NCI-H2081 (cell line): ENCODE results near the gene OR51B5.
"Not testable (repeated sequence)": the region's sequence is repeated elsewhere in the genome, so short reads cannot be mapped to it uniquely, and the experiment has no call there.

Experiments
- DNase-seq, 2 experiments: peaks; one replicate each; lab custom pipeline; 2025; lab: John Stamatoyannopoulos, UW

Gene OR51B5, protein sequence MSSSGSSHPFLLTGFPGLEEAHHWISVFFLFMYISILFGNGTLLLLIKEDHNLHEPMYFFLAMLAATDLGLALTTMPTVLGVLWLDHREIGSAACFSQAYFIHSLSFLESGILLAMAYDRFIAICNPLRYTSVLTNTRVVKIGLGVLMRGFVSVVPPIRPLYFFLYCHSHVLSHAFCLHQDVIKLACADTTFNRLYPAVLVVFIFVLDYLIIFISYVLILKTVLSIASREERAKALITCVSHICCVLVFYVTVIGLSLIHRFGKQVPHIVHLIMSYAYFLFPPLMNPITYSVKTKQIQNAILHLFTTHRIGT

DNA sequence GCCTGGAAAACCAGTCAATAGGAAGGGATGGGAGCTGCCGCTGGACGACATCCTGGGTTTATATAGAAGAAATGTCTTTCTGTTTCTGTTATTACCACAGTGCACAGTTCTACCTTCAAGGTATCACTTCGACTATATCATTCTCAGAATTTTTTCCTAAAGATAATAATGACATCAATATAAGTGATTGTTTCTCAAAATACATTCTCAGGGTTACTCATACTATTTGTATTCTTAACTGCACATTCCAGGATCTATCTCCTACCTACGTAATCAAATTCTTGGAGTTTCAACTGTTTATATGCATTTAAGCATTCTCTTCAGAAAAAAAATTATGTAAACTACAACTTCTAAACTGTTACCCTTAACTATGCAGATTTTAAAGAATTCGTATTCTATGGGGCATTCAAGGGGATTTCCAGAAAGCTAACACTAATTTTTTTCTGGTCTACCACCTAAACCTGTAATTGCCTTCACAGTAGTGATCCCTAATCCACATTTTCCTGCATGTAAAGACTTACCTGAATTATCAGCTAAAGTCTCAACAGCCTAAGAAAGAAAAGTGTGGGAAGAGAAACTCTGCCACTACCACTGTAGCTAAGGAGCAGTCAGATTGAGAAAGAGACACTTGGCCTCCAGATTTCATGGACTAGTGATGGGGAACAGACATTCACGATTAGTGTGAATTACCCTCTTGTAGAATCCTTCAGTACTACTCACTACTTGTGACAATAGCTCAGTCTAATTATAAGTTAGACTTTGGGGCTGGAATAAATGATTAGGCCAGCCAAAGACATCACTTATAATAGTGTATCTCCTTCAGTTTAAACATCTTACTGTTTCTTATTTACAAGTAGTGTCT lies at the start of gene OR51B5:
TSS of gene OR51B5 (minus strand) at position 51 of the 862 bp plus-strand sequence. CDS start at position 51, 0 bp downstream.
- no peak for DNase-seq

DNA sequence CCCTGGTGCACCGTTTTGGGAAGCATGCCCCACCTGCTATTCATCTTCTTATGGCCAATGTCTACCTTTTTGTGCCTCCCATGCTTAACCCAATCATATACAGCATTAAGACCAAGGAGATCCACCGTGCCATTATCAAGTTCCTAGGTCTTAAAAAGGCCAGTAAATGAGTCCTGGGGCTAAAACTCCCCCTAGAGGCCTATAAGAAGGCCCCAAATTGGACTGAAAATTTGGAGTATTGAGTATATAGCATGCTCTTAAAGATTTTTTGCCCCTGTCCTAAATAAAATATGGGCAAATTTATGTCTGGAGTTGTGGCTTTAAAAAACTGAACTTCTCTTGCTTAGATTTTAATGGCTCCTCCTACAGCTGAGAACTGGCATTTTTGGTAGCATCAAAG lies 46.9 kb upstream of the OR51B5 start:
- no peak for DNase-seq

DNA sequence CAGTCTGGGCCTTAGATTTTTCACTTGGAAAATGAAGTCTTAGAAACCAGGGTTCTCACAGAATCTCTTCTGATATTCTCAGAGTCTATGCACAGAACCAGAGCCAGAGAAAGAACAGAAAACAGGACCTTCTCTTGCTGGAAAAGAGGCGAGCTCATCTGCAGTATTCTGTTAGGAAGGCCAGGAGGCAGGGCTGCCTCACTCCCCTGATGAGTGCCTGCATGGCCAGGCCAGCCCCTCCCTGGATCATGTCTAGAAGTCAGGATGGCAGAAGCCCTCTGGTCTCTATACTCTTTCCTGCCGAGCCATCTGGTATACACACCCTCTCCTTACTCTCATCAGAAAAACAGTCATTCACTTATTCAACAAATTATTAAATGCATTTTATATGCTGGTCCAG lies 41.0 kb upstream of the OR51B5 start:
- DNase-seq = no peak

DNA sequence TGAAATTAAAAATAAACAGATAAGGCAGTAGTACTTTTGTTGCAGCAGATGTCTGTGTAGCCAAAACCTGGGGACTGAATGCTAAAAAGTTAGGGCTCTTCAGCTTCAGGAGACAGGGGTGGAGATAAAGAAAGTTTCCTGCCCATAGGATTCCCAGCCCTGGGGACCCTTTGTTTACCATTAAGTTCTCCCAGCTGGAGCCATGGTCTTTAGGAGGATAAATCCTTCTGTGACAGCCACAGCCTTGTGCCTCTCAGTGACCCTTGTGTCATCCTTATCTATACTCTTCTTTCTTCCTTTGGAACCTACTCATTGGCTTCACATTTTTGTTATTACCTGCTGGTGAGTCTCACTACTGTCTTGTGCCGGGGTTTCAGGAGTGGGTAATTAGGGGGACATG lies 40.3 kb upstream of the OR51B5 start, which contains the start of gene OR51M1:
TSS of gene OR51M1 (plus strand) at position 237 of the 400 bp plus-strand sequence. CDS start 5,587 bp downstream, outside the sequence.
- no peak for DNase-seq

DNA sequence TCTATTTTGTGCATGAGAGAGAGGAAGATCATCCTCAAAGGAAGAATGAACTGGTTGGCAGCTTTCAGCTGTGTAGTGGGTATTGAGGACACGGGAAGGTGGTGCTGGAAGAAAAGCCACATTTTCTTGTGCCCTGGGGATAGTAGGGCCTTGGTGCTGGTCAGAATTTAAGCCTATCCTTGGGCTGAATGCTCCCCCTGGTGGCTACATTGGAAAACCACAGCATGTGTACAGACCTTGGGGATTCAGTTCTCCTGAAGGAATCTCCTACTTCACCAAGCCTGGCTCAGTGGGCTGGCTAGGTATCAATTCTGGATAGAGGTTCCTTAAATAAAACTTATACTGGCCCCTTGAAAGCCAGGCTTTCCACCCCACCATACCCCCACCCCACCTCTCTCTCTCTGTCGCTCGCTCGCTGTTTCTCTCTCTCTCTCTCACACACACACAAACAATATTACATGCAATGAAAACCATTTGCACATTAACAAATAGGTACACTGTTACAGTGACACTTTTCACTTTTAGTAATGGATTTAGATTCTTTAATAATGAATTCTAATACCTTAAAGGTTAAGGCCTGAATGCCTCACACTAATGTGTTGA lies 37.5 kb upstream of the OR51B5 start:
- peak; percentile 47 to 48 for DNase-seq

DNA sequence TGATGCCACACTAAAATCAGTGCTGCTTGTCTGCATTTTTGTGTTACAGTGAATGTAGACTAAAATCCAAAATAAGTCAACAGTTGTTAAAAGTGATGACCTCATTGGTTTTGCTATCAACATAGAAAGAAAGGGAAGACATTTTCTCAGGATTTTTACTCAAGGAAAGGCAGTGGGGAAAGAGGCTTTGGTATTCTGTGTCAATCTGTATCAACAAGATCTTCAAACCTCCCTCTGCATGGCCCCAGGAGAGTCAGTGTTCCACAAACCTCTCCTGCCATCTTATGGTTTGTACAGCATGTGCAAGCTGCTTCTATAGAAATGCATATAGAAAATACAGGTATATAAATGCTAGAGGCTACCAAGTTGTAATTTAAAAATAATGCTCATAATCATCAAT lies 26.5 kb upstream of the OR51B5 start:
- peak; percentile 3 for DNase-seq

DNA sequence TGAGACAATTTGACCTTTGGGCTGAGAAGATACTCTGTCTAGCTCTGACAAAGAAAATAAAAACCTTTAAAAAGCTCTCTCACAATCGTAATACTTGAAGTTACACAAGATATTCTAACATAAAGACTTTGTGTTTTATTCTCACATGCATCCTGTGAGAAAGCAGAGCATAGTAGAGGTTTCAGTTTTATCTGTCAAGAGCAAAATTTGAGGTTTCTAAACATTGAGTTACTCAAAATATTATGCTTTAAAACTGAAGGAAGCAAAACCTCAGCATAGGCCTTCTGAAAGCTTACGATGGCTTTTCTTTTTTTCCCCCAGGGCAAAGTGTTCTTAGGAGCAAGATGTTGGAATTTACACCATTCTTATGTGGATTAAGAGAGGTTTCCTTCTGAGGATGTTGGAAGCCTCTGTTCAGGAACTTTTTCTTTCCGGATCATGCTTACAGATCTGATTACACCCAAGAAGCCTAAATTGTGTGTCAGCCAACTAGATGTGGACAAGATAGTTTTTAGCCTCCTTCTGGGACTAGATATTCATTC lies 25.2 kb upstream of the OR51B5 start:
- DNase-seq = no peak

DNA sequence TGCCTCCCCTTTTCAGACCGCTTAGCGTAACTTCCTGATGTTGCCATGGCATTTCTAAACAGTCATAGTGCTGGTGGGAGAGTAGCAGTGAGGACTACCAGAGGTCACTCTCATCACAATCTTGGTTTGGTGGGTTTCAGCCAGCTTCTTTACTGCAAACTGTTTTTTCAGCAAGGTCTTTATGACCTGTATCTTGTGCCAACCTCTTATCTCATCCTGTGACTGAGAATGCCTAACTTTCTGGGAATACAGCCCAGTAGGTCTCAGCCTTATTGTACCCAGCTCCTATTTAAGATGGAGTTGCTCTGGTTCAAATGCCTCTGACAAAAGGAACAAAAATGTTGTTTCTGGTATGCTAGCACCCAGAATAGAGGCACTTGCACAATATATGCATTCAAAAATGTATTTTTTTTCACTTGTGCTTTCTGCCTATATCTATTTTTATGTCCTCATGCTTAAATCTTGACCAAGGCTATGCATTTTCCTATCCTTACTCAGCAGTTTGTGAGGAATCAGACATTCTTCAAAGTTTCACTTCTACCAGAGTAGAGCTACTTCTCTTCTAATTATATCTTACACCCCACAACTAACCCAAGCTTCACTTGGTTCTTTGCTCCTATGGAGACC lies 24.2 kb upstream of the OR51B5 start:
- no peak for DNase-seq

DNA sequence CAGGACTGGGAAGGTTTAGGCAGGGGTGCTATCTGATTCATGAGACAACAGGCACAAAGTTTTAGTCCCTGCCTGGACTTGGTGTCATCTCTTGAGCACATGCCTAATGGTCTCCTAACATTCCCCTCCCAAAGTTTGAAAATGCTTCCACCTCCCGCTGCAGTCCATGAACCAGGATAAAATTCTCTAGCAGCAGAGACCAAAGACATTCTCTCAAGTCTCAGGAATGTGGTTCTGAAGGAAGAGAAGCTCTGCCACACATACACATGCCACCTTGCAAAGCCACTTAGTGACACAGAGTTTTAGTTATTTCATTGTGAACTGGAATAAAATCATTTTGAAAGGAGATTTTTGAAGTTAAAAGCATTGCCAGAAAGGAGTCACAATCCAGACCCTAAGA lies 23.5 kb upstream of the OR51B5 start:
- no peak for DNase-seq

DNA sequence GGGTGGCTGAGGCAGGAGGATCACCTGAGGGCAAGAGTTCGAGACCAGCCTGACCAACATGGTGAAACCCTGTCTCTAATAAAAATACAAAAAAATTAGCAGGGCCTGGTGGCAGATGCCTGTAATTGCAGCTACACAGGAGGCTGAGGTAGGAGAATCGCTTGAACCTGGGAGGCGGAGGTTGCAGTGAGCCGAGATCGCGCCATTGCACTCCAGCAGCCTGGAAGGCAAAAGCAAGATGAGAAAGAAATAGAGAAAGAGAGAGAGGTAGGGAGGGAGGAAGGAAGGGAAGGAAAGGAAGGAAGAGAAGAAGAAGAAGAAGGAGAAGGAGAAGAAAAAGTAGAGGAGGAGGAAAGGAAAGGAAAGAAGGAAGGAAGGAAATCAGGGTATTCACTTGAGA lies 23.0 kb upstream of the OR51B5 start:
- not testable (repeated sequence) for DNase-seq

DNA sequence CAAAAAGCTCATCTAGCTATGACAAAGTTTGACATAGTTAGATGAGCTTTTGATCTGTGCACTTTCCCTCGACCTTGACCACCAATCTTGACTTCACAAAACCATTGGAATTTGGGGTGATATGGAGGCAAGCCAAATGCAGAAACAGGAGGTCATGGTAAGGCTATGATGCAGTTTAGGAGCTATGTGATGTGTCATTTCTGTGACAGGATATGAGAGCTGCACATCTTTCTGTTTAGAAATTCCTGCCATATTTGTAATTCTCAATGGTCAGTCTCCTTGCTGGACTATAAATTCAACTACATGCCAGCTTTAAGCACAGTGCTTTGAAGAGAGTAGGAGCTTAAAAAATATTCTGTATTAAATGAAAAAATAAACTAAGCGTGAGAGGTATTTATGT lies 20.9 kb upstream of the OR51B5 start:
- no peak for DNase-seq

DNA sequence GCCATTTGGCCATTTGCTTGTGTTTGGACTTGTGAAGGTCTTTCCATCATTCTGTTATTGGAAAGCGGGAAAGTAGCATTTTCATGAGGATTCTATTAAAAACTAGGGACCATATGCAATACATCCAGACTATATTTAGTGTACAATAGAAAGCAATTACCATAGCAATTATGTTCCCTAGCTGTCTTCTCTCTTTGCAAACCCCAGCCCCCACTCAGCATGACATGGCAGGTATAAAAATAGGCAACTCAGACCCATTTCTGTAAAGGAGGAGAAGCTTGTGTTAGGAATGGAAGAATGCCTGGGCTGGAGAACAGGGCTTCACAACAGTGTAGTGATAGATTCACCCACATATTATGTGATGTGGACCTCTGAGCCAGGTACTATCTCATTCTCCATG lies 20.4 kb upstream of the OR51B5 start:
- no peak for DNase-seq

DNA sequence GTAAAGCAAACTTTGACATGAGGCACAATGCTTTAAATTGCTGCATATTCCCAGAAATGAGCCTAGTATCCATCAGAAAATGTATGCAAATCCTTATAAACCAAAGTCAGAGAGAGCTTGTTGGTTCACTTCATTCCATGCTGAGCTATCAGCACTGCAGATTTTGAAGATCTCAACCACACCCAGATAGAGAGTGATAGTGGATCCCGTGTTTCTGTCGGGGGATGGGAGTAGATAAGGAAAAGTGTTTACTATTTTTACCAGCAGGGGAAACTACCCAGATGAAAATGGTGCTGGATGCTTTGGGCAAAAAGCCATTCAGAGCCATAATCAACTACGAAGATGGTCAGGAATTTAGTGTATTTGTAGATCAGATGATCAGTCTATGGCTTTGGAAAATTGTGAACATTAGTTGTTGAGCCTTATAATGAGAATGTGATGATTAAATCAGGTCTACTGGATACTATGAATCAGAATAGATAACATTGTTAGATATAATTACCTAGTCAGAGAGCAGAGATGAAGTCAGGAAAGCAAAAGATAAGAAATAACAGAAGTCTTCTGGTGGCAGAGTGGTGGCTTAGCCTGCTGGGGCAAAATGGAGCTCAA lies 18.8 kb upstream of the OR51B5 start:
- DNase-seq = no peak

DNA sequence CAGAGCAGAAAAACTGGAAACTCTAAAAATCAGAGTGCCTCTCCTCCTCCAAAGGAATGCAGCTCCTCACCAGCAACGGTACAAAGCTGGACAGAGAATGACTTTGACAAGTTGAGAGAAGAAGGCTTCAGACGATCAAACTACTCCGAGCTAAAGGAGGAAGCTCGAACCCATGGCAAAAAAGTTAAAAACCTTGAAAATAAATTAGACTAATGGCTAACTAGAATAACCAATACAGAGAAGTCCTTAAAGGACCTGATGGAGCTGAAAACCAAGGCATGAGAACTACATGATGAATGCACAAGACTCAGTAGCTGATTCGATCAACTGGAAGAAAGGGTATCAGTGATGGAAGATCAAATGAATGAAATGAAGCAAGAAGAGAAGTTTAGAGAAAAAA lies 12.7 kb upstream of the OR51B5 start:
- DNase-seq = not testable (repeated sequence)

DNA sequence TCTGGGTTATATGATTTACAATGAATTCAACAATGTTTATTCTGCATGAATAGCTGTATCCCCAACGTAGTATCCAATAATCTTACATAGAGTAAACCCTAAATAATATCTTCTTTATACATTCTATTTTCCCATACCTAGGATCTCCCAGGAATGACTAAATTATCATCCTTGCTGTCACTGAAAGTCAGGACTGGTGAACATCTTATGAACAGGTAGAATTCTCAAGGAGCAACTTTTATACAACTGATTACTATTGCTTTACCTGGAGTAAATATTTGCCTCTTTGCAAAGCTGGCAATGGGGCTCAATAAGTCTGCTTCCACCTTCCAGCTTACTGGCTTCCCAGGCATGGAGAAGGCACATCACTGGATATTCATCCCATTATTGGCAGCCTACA lies 7.9 kb upstream of the OR51B5 start, which contains the start of gene OR51B6:
TSS of gene OR51B6 (plus strand) at position 301 of the 400 bp plus-strand sequence. CDS start at position 301, 0 bp downstream.
- no peak for DNase-seq

DNA sequence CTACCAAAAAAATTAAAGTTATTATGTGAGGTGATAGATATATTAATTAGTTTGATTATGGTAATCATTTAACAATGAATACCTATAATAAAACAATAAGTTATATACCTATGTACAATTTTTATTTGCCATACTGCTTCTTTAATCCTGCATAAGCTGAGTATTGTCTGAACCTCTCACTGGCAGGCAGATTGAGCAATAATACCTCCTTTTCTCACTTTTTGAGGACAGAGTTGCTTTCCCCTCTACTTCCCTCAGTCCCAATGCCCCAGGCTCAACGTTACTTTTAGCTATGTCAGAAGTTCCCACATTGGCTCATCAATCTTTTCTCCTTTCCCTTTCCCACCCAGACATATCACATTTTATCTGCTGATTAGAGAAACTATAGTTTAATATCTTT lies 6.2 kb upstream of the OR51B5 start:
- no peak for DNase-seq

DNA sequence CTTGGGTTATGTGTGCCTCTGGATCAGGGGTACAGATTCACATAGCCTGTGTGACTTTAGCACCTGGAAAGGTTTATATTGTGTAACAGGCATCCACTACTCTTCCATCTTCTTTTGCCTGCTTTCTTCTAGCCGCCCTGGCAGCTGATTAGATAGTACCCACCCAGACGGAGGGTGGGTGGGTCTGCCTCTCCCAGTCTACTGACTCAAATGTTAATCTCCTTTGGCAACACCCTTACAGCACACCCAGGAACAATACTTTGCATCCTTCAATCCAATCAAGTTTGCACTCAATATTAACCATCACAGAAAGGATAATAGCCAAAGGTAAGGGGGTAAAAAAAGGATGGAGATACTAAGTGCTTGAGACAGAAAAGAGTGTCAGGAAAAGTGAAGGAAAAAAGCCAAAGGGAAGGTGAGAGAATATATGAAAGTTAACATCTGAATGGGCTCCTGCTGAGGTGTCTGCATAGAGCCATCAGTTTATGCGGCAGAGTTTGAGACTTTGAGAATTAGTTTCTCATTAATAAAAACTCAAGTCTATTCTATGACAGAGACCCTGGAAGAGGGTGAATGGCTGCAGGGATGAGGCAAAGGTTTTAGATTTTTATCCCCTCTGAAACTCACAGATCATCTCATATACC lies 5.3 kb upstream of the OR51B5 start:
- no peak for DNase-seq

DNA sequence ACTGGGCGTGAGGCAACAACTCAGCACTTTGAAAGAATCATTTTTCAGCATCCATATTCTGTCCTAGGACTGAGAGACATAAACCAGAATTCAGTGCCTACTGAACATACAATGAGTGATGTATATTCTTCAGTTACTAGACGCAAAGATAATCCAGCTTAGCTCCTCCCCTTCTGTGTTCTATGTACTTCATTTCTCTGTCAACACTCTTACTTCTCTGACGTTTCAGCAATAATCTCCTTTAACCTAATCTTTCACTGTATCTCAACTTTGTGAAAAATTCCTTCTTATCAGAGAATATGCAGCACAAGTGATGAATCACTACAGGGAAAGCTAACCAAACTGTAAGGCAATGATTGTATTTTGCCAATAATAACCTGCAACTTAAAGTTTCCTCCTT lies 2.5 kb upstream of the OR51B5 start:
- no peak for DNase-seq

DNA sequence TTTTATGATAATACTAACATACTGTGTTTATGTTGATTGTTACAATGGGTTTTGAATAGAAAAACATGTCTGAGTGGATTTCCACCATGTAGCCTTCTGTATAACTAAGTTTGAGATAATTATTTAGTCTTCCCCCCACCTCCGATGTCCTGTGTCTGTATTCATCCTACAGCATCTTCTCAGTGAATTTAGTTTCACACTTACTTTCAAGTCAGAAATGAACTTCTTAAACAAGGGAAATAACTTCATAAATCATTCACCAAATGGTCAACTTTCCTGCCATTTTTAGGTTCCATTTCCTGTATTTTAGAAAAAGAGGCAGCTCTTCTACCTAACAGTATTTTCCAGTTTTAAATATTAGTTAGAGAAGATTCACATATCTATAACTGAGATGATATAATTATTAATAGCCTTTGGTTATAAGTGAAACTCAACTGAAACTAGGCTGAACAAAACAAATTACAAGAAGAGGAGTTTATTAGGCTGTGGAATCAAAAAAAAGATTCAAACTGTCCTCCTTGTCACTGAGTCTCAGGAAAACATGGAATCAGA lies 3.5 kb downstream of the OR51B5 start:
- no peak for DNase-seq

DNA sequence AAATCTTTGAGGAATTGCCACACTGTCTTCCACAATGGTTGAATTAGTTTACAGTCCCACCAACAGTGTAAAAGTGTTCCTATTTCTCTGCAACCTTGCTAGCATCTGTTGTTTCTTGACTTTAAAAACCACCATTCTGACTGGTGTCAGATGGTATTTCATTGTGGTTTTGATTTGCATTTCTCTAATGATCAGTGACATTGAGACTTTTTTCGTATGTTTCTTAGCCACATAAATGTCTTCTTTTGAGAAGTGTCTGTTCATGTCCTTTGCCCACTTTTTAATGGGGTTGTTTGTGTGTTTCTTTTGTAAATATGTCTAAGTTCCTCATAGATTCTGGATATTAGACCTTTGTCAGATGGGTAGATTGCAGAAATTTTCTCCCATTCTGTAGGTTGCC lies 6.1 kb downstream of the OR51B5 start:
- not testable (repeated sequence) for DNase-seq

DNA sequence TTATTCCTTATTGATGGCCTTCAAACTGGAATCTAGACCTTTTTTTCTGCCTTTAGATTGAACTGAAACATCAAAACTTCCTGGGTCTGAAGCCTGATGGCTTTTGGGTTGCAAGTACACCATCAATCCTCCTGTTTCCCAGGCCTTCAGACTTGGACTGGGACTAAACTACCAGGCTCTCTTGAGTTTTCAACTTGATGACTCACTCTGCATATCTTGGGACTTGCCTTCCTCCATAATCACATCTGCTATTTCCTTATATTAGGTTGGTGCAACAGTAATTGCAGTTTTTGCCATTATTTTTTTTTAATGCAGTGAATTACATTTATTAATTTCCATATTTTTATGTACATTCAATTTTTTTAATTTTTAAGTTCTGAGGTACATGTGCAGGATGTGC lies 7.0 kb downstream of the OR51B5 start:
- no peak for DNase-seq
